Measurements from ENCODE around the gene AARS2.

DNA sequence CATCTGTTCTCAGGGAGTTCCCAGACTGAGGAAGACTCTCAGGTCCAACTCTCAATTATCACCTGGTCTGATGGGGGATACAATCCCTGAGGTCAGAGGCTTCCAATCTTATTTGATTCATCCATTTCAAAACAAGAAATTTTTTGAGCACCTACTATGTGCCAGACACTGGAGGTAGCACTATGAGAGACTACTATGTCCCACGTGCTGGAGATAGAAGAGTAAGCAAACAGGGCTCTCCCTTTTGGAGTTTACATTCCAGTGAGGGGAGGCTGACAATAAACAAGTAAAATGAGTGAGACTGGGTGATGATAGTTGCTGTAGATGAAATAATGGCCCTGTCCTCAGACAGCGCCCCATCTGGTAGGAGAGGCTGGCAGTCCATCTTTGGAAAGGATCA is 26.4 kb downstream of the AARS2 start:
- TF ChIP-seq, protein P1, sequence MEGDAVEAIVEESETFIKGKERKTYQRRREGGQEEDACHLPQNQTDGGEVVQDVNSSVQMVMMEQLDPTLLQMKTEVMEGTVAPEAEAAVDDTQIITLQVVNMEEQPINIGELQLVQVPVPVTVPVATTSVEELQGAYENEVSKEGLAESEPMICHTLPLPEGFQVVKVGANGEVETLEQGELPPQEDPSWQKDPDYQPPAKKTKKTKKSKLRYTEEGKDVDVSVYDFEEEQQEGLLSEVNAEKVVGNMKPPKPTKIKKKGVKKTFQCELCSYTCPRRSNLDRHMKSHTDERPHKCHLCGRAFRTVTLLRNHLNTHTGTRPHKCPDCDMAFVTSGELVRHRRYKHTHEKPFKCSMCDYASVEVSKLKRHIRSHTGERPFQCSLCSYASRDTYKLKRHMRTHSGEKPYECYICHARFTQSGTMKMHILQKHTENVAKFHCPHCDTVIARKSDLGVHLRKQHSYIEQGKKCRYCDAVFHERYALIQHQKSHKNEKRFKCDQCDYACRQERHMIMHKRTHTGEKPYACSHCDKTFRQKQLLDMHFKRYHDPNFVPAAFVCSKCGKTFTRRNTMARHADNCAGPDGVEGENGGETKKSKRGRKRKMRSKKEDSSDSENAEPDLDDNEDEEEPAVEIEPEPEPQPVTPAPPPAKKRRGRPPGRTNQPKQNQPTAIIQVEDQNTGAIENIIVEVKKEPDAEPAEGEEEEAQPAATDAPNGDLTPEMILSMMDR (IDR thresholded peaks at IDR 0.05): no peak
- no peak for TF ChIP-seq POLR2A (IDR thresholded peaks at IDR 0.05)
